Epithelial cell of esophagus (primary cell): ENCODE measurements around the gene HAT1.

Source experiments
- DNase-seq: peaks from one replicate; pipeline ENCODE4 v3.0.0; 2010; ENCODE audit warnings: low read depth
- H3K4me3 ChIP-seq: 2 replicates; pipeline ENCODE4 v1.5.1; 2011; ENCODE audit warnings: mild to moderate bottlenecking, low read length, control low read depth
- TF ChIP-seq, protein P1 (sequence below): IDR thresholded peaks from 2 replicates; pipeline ENCODE4 v1.5.1; 2011; ENCODE audit warnings: low read depth, mild to moderate bottlenecking, low read length, control low read depth, inconsistent platforms; ENCODE audit not compliant: insufficient read depth; ENCODE audit errors: missing control alignments

HAT1 gene

DNA sequence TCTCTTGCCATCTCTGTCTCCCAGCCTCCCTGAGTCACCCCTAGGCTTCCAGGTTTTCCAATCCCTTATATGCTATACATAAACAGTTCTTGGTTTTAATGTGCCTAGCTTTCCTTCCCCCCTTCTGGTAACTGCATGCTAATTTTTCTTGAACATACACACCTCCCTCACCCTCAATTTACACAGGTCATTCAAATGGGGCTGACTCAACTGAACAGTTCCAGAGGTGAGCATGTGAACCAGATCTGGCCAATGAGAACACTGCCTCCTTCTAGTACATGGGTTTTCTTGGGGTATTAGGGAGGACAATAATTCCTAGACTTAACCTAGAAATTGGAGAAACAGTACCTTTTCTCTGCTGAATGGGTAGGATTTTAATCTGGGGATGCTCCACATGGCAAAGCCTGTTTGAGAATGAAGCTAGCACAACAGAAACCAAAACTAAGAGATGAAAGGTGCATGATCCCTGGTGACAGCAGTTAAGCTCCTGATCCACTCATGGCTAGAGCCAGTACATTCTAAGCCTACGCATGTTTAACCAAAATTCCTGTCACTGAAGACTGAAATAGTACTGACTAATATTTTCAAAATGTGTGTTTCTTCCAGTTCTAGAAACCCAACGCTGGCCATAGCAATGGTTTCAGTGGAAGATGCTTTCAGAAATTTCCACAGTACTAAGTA, 40.0 kb upstream of the HAT1 start:
- no peak for DNase-seq
- TF ChIP-seq, protein P1, sequence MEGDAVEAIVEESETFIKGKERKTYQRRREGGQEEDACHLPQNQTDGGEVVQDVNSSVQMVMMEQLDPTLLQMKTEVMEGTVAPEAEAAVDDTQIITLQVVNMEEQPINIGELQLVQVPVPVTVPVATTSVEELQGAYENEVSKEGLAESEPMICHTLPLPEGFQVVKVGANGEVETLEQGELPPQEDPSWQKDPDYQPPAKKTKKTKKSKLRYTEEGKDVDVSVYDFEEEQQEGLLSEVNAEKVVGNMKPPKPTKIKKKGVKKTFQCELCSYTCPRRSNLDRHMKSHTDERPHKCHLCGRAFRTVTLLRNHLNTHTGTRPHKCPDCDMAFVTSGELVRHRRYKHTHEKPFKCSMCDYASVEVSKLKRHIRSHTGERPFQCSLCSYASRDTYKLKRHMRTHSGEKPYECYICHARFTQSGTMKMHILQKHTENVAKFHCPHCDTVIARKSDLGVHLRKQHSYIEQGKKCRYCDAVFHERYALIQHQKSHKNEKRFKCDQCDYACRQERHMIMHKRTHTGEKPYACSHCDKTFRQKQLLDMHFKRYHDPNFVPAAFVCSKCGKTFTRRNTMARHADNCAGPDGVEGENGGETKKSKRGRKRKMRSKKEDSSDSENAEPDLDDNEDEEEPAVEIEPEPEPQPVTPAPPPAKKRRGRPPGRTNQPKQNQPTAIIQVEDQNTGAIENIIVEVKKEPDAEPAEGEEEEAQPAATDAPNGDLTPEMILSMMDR: no peak
- no peak overlapping the region for H3K4me3 ChIP-seq

DNA sequence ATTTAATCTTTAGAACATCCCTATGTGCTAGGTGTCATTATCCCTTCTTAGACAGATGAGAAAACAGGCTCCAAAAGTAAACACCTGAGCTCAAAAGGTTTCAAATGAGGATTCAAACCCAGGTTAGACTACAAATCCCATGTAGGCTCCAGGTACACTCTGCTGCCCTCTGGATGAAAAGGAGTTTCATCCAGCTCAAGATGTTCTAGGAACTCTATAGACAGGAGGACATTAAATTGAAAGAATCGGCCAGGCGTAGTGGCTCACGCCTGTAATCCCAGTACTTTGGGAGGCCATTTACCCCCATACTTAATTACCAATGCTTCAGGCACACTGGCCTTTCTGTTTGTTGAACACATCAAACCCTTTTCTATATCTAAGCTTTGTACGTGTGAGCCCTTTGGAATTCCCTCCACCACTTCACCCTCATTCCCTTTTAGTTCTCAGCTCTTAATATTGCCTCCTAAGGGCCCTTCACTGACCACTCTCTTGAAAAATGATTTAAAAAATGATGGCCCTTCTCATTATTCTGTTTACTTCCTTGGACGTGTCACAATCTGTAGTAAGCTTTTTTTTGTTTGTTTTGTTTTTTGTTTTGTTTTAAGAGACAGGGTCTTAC, 38.9 kb upstream of the HAT1 start:
- DNase-seq: no peak
- TF ChIP-seq, protein P1: no peak
- no peak overlapping the region for H3K4me3 ChIP-seq

- DNase-seq: no peak
- TF ChIP-seq, protein P1: no peak
- no peak overlapping the region for H3K4me3 ChIP-seq
Observed at GRCh38 chr2:171889333-171889732, 32.9 kb upstream of the HAT1 start.

DNA sequence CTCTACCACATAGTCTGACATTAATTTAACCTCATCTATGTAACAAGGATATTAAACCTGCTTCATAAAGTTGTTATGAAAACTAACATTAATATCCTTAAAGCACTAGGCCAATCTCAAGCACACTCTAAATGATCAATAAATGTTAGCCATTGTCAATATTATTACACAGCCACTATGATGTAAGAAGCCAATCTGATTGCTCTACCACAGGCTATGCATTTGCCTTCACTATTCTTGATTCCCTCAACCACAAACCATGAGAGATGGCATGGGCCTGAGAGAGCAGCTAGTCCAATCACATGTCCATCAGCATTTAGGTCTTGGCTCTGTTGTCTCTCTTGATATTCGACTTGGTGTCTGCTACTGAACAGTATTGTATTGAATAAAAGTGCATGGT, 32.5 kb upstream of the HAT1 start:
- no peak for DNase-seq
- TF ChIP-seq, protein P1: no peak
- H3K4me3 ChIP-seq: no peak overlapping the region

DNA sequence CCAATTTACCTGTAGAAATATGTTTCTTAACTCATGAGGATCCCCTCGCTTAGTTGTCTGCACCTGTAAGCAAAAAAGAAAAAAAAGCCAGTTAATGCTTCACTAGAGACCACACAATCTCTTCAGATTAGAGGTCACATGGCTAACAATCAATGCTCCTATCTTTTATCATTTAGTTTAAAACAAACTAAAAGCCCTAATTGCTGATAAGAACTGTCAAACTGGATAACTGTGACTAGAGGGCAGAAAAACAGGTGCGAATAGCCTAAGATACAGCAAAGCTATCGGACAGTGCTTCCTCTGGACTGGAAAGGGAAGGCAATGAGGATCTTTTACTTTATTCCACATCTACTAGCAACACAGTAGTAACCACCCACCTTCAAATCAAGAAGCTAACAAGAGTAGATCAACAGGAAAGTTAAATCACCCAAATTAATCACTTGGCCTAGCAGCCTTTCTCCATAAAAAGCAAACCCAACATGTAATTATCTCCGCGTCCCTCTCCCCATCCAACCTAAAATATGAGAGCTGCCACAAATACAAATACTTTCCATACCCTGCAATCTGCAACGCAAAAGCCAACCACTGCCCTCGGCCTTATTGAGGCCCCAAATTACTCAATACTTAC, 29.0 kb upstream of the HAT1 start:
- no peak for DNase-seq
- TF ChIP-seq, protein P1: no peak
- H3K4me3 ChIP-seq: peak overlapping the region; percentile 89

GRCh38 chr2:171893824-171894611, 28.2 kb upstream of the HAT1 start, which contains the start of gene SLC25A12:
Gene SLC25A12, minus strand, starts transcription at chr2:171894244. Its CDS starts 30 bp downstream, at chr2:171894214.
- TF ChIP-seq, protein P1: no peak
- peak; percentile 86 for DNase-seq
- peak within 1 kb of the TSS; percentile 89 for H3K4me3 ChIP-seq
